Measurements from ENCODE around the gene INSIG1.

The INSIG1 gene

DNA sequence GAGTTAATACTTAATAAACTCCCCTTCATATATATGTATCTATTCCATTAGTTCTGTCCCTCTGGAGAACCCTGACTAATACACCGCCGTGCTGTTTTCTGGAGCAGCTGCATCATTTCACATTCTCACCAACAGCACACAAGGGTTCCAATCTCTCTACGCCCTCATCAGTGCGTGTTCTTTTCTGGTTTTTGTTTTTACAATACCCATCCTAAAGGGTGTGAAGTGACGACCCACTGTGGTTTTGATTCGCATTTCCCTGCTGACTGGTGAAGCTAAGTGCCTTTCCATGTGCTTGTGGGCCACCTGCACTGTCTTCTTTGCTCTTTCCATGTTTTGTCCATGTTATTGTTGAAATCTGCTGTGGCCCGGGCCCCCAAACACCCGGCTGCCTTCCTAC, 11.0 kb upstream of the INSIG1 start:
- no peak for DNase-seq

DNA sequence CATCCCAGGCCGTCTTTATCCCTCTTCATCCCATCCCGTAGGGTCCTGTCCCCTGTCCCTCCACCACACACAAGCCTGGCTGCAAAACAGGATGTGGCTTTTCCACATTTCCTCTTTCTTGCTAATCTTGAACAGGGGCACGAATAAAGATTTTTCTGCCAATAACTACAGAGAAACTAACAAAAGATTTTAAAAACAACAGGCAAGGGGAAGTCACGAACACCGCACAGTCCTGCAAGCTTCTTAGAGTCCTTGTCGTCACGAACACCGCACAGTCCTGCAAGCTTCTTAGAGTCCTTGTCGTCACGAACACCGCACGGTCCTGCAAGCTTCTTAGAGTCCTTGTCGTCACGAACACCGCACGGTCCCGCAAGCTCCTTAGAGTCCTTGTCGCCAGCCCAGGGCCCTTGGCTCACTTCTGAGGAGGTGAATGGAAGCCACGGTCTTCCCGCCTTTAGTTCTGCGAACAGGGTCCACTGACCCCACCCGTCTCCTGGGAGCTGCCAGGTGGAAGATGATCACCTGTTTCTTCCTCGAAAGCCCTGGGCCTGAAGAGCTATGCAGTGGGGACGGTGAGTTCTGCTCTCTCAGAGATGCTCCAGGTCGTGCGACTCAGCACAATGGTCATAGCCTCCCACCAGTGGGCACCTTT, 10.3 kb upstream of the INSIG1 start:
- DNase-seq = no peak

DNA sequence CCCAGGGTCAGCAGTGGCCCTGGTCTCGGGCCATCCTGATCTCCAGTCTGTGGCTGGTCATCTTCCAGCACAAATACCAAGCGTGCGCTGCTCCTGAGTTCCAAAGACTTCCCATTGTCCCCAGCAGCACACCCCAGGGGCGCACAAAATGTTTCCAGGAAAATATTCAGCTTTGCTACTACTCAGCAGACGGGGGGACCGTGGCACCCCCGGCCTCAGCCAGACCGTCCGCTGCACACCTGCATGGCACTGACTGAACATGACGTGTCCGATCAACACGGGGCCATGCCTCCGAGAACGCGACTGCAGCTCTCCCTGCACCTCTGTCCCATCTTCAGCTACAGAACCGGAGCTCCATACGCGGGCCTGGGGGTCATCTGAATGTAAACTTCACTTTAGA, 9.6 kb upstream of the INSIG1 start:
- DNase-seq = no peak

DNA sequence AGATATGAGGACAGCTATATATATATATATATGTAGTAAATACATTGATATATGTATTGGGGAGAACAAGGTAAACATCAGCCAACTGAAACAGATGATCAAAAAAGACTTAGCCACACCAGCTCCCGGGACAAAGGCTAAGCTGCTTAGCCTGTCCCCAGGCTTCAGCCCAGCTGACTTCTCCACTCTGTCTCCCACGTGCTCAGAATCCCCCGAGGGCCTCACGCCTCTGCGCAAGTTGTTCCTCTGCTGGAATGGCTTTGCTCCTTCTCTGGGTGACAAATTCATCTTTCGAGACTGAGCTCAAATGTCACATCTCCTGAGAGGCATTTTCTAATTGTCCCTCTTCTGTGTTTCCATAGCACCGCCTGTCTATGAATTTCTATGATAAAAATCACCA, 8.6 kb upstream of the INSIG1 start:
- DNase-seq = no peak

DNA sequence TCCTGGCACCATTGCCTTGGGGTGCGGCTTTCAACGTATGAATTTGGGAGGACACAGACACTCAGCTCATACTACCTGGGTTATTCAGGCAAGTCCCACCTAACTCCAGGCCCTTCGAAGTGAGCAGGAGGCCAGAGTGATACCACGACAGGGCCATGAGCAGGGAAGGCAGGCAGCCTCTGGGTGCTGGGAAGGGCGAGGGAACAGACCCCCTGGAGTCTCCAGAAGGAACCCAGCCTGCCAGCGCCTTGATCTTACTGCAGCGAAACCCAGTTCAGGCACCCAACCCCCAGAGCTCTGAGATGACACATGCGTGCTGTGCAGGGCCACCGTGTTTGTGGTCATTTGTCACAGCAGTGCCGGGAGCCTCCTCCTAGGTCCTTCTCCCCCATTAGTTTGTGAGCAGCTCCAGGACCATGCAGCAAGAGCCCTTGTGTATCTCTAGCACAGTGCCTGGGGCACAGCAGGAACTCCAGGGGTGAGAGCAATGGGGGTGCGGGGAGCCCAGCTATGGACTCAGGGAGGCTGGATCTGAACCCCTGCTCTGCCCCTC, 7.7 kb upstream of the INSIG1 start:
- no peak for DNase-seq

DNA sequence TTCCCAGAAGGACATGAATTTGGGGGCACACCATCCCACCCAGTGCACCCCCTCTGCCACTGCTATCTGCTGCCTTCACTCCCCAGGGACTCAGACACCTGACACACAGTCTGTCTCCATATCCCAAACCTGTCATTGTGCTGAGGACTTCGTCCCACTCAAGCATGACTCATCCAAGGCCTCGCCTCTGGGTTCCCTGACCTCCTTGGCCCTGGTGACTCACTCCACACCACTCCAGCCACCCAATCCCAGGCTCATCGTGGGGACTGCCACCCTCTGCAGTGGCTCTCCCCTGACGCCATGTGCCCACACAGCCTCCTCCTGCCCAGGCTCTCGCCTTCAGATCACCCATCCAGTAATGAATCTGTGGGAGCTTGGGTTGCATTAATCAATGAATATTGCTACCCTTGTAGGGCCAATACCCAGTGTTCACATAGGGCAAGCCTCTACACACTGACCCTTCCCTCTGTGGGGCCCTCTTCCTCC, 6.6 kb upstream of the INSIG1 start:
- DNase-seq = no peak

DNA sequence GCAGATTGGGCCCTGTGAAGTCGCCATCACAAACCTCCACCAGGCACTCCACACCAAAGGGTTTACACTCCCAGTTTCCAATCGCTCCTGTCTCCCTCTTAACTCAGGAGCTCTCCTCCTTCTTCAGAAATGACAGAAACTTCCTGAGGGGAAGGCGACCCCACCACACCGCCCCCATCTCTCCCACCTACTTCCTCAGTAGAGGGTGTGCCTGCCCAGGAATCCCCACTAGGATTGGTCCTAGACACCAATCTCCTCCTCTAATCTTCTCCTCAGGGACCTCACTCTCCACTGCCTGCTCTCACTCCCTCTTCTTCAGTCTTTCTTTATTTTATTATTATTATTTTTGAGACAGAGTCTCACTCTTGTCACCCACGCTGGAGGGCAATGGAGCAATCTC, 5.9 kb upstream of the INSIG1 start:
- DNase-seq = no peak

DNA sequence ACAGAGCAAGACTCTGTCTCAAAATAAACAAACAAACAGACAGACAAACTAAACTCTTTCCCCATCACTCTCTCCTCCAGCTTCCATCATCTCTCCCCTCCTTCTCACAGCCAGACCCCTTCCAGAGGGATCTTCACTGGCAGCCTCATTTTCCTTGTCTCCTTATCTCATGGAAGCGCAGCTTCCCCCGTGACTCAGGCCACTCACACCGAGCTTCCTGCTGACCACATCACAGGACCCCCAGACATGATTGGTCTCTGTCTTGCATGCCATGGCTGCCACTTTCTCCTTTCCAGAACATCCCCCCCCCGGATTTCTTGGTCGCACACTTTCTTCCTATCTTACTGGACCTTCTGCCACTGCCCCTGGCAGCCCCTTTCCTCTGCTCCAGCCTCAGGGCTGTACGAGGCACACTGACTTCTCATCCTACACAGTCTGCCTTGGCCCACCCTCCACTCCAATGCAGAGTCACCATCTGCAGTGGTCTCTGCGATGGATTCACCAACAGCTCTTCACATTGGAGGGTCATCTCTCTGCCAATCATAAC, 4.9 kb upstream of the INSIG1 start:
- DNase-seq = no peak

DNA sequence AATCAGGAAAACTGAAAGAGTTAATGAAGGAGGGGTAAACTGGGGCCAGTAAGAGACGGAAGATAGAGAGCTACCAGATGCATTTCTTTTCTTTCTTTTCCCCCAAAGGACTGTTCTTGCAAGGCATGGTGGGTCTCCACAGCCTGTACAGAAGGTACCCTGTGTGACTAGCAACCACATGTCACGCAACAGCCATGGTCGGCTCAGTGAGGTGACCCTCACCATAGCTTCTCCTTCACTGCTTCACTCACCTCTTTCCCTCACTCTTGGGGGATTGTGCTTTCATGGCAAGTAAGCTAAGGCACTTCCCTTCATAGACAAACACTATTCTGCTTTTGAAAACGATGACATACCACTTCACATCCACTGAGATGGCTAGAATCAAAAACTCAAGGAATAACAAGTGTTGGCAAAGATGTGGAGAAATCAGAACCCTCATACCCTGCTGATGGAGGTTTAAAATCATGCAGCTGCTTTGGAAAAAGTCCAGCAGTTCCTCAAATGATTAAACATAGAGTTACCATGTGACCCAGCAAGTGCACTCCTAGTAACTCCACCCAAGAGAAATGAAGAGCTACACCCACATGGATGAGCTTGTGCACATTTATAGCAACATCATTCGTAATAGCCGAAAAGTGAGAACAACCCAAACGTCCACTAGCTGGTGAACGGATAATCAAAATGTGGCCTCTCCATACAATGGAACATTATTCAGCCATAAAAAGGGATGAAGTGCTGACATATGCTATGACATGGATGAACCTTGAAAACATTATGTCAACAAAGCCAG, 3.8 kb upstream of the INSIG1 start:
- no peak for DNase-seq

DNA sequence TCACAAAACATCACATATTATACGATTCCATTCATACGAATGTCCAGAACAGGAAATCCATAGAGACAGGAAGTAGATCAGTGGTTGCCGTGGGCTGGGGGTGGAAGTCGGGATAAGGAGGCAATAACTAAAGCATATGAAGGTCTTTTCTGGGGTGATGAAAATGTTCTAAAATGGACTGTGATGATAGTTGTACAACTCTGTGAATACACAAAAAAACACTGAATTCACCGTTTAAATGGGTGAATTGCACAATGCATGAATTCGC, 3.2 kb upstream of the INSIG1 start:
- DNase-seq = no peak

DNA sequence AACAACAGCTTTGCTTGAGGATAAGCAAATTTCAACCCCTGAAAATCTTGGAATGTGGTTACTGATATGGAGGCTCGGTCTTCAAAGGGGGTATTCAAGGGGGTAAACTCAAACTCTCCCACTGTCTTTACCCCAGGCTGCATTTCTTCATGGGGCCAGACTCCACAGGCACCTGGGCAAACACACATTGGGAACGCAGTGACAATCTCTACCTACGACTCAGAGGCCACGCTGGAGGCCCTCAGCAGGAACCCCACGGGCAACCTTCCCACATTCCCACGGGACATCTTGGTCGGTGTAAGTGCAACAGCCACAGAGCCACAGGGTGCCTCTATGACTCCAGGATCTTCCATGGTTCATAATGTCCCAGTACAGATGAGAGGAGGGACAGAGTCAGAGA, 2.2 kb upstream of the INSIG1 start:
- no peak for DNase-seq

DNA sequence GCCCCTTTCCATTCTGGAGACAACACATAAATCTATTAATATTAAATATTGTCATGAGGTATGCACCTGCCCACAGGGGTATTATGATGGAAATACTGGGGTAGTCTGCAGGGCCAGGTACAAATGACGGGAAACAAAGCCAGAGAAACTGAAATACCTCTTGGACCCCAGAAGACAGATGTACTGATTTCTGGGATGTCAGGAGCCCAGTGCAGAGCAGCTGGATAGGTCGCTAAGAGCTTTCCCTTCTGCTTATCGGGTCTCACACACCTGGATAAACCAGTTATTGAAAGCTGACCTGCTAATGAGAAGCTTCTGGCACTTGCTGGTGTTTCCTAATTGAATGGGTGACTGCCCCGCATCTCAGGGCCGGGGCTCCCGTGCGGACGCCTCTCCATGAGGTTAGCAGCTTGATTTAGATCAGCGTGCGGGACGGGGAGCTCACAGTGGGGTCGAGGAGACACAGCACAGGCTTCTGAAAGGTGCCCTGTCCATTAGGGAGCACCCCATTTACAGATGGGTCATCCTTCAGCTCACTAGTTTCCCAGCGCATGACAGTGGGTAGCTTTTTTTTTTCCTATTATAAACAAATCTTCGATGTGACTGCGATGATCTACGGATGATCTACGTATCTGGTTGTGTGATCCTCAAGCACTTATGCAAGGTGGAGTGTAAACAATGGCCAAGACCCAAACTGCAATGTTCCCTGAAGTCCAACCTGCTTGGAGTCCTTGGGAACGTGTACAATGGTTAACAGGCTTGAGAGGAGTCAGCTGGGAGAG, 1.5 kb upstream of the INSIG1 start:
- no peak for DNase-seq

DNA sequence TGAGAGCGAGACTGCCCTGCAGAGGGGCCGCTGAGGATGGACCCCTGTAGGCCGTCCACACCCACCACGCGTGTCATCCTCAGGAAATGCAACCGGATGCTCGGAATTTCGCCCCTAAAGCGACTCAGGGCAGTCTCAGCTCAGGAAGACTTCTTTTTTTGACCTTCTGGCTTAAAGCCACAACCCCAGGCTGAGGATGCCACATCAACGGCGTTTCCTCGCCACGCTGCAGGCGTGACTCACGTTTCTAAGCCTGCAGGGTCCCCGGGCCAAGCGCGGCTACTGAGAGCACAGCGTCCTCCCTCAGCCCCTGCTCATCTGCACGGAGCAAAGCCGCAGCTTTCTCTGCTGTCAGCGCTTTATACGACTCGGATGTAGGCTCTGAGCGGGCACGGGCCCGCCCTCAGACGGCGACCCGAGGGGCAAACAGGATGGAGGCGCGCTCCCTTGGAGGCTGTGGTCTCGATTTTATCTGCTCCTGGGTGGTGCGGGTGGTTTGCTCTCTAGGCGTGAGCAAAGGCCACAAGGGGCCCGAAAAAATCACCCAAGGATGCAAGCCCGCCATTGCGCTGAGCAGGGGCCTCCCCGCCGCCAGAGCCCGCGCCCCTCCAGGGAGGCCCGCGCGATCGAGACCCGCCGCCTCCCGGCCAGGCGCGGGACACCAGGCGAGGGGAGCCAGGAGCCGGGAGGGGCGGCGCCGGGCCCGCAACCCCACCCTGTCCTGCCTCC, 726 bp upstream of the INSIG1 start:
- DNase-seq = peak; percentile 86

DNA sequence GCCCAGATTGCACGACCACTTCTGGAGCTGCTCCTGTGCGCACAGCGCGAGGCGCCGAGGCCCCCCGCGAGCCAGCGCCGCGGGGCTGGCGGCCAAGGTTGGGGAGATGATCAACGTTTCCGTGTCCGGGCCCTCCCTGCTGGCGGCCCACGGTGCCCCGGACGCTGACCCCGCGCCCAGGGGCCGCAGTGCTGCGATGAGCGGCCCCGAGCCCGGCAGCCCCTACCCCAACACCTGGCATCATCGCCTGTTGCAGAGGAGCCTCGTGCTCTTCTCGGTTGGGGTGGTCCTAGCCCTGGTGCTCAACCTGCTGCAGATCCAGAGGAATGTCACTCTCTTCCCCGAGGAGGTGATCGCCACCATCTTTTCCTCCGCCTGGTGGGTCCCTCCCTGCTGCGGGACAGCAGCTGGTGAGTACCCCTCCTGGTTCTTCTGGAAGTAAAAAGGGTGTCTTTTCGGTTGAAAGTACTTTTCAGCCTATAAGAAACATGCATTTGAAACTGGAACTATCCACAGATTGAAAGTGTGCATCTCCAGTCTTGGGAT, 683 bp downstream of the INSIG1 start:
- DNase-seq = no peak

DNA sequence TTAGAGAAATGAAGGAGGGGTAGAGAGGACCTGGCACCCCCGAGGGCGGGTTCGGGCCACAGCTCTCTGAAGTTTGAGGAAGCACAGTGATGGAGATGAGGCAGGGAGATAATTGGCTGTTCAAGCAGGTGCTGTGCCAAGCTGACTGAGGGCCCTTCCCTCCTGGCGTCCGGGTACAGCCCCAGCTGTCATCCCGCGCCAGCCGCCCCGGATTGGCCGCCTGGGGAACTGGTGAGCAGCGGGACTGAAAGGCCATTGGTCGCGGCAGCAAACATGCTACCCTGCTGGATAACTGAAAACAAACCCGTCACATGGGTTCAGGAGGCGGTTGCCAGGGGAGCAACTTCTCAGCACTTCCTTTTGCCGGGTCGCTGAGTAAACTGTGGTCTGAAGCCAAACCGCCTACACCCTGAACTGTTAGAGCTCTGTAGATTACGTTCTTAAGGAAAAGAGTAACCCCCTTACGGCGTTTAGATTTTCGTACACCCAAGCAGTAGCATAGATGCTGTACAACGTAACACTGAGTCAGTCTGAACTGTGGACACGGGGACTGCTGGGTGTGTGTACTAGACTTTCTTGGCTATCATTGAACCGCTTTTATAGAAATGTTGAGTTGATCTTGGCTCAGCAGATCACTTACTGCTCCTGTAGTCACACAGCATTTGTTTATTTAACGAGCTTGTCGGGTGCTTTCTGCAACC, 1.3 kb downstream of the INSIG1 start:
- peak; percentile 97 for DNase-seq

DNA sequence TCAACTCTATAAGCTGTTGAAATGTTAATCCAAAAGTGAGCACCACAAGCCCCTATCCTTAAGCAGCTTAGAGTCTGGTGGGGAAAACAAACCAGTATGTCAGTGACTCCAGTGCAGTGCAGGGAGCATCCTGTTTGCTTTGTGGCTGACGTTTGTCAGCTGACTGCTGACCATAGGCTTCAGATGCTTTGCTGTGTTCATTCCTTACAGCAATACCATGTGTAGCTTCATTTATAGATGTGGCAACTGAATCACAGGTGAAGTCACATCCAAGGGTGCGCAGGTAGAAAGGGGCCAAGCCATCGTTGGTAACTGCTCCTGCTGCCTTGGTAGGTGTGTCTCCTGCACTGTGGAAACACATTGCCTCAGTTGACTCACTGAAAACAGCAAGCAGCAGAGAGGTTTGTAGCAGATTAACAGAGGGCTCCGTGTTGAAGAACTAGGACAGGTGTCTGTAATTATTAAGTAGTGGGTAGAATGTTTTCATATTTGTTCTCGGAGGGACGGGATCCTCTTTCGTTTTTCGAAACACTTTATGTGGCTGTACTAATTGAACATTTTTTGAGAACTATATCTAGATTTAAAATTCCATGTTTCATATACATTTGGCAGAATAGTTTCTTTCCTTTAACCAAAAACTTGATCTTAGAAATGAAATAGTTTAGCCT, 2.0 kb downstream of the INSIG1 start:
- peak; percentile 47 for DNase-seq

DNA sequence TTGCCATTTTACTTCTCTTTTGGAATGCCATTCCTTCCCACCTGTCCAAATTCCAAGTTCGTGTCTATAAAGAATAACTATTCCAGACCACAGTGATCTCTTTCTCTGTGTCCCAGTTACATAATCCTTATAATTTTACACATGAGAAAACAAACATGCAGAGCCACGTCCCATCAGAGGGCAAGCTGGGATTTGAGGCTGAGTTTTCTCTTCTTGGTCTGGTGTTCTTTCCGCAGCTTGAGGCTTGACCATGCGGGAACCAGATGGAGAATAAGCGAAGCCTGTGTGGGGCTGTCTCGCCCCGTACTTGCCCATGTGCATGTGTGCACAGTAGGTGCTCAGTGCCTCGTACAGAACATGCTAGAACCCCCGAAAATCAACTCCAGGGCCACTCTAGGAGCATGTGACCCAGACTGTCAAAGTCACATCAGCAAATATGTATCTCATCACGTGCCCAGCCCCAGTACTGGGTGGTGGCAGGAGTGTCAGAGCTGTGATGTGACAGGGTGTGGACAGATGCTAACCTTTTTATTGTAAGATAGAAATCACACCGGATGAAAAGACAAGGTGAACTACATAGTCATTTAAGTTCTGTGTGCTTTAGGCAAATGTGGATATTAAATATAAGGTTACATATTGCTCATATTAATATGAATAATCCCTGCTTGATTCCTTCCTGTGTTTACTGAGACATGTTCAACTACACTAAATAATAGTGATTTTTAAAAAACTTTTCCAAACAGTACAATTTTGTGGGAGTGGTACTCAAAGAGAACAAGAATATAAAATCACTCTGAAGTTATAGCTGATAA, 3.2 kb downstream of the INSIG1 start:
- DNase-seq = peak; percentile 37

DNA sequence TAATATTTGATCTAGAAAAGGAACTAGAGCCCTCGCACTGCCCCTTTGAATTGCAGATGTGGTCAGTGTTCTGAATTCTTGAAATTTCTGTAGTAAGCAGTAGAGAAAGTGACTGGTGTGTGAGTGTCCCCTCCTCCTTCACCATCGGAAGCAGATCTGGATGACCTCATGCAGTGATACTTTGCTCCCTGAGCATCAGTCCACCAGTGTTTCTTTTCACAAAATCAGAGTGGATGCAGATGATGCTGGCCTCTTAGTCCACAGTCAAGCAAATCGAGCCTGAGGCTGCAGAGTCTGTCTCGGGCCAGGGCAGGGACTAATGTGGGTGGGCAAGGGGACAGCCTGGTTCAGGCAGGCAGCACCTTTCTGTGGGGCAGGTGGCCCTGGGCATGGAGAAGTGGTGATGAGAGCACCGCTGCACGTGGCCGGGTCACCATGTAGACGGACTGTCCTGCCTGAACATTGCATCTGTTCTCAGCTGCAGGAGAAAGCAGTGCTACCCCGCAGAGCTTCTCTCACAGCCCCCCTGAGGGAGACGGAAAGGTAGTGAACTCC, 5.4 kb downstream of the INSIG1 start:
- no peak for DNase-seq

DNA sequence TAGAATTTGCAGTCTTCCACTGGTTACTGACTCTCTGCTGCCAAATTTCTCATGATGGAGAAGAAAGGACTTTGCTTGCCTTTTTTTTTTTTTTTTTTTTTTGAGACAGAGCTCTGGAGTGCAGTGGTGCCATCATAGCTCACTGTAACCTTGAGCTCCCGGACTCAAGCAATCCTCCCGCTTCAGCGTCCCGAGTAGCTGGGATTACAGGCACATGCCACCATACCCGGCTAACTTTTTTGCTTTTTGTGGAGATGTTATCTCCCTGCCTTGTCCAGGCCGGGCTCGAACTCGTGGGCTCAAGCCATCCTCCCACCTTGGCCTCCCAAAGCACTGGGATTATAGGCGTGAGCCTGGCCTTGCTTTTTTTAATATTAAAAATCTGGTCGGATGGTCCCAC, 6.2 kb downstream of the INSIG1 start:
- no peak for DNase-seq

Data from CD4-positive, alpha-beta T cell treated with Interleukin-21 for 1 hour (primary cell).